HS-27A (cell line): Measurements from ENCODE around the gene ZNF804B.
"Not testable (repeated sequence)": the region's sequence is repeated elsewhere in the genome, so short reads cannot be mapped to it uniquely, and the experiment has no call there.

Experiments
- DNase-seq: peaks from one replicate; pipeline ENCODE4 v3.0.0-alpha.2; 2012; ENCODE audit warnings: low read depth, missing footprints

Gene ZNF804B

DNA sequence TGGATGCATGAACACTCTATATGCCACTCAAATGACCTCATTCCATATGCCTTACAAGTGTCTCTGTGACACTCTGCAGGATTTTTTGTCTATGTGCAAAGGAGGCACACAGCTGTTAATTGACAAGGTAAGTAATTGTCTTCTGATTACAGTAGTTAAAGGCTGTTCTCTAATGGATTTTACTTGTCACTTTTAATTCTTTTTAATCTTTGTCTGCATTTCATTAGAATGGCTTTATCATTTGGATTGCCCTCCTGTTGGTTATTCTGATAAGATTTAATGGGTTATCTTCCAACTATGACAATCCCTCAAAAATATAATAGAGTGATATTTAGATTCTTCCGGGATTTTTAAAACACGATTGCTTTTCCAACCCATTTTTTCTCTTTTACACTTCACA lies 326.1 kb downstream of the ZNF804B start:
- no peak for DNase-seq

DNA sequence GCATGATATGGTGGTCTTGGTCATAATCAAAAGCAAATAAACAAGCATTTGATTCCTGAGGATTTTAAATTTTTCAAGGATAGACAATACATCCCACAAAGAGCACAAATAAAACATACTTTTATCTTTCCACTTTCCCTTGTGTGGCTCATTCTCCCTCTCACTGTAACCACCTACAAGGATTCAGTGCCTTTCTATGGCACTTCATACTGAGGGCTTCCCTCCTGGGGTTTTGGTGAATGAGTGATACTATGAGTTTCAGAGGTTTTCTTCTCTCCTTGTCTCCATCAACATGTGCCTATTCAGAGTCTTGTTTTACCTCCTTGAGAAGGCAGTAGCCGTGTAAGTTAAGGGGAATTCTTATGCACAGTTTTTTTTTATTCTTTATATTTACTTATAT lies 332.1 kb downstream of the ZNF804B start:
- no peak for DNase-seq

DNA sequence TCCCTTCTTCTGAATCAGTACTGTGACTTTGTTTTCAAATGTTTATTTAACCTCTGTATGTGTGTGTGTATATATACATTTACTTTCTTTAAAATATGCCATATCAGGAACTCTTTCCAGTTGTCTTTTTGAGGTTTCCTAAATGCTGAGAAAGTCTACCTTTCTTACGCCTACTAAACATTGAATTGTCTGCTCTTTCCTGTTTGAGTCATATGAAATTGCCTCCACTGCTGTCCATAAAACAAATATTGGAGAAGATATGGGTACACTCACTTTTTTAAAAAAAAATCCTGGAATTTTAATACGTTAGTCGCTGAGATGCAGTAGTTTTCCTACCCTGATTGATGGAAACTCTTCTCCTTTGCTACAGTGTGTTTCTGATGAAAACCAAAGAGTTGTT lies 334.8 kb downstream of the ZNF804B start:
- no peak for DNase-seq

DNA sequence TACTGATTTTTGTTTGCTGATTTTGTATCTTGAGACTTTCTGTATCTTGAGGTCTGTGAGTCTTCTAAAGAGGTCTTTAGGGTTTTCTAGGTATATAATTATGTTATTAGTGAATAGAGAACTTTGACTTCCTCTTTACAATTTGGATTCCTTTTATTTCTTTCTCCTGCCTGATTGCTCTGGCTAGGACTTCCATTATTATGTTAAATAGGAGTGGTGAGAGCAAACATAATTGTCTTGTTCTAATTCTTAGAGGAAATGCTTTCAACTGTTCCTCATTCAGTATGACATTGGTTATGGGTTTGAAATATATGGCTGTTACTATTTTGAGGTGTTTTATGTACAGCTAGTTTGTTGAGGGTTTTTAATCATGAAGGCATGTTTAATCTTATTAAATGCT lies 344.1 kb downstream of the ZNF804B start:
- no peak for DNase-seq

DNA sequence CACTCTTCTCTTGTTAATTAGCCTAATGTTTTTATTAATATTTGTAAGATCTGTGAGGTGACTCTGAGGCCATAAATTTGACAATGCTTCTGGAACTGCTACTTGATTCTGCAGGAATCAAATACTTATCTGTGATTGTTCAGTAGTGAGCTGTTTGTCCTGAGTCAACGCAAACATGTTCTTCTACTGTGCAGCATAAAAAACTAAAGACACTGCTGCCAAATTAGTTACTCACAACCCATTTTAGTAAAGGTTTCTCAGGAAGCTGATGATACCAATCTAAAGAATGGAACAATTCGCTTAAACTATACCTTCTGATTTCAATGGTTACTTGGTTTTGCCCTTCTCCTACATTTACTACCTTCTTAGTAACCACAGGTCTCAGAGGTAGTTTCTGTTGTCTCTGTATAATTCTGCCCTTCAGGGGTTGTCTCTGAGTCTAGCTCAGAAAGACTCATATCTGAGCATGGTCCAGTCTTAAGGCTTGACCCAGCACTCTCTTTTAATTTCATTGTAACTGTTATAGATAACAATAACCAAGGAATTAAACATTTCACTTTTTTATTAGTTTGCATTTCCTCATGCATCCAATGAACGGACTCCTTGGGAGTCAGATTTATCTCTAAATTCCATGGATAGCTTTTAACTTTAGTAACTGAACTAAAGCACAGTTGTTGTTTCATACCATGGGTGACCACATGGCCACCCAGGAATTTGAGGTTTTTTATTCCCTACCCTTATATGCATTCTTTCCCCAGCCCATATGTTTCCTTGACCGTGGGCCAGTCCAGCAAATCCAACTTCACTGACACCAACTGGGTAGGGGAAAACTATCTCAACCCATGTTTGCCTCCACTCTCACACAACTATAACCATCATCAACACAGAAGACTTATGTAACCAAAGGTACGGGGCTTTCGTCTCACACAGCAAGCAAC lies 345.5 kb downstream of the ZNF804B start:
- DNase-seq = no peak

DNA sequence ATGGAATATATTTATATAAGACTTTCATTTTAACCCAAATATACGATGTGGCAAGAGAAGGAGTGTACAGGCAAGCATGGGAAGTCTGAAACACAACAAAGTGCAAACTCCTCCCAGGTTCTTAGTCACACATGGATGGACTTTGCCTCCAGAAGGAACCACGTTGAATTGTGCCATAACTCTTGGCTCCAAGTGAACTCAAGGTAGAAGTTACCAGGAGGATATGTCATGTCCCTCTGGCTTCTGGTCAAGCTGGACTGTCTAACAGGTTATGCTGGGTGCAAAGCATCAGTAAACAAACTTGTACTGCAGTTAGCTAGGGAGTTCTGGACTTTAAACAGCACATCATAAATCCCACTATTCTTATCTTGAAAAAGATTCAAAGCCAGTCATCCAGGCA lies 364.4 kb downstream of the ZNF804B start:
- no peak for DNase-seq

DNA sequence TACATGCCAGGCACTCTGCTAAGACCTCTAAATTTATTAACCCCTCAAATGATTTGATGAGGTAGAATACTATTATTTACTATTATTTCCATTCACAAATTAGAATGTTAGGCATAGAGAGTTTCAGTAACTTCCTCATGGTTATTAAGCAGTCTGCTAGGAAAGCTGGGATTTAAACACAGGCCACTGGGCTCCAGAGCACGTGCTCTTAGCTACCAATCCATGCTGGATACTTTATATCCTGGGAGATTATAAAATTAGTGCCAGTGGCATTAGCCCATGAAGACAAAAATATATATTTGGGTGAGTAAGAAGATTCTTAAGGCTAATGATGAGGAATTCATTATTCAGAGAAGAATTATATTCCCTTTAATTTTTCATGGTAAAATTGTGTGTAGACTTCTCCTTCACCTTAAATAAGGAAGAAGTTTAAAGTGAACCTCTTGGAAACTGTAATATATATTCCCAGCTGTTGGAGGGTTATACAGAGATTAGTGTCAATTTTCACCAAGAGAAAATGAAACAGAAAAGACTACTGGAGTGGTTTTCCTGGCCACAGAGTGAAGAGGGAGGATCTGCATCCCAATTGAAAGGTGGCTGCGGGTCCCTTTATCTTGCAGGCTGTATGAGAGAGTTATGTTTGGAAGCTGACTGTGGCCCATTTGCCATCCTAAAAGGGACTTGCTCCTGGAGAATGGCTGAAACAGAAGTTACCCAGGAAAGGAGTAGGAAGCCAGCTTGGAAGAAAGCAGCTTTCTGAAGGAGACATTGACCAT lies 370.3 kb downstream of the ZNF804B start:
- no peak for DNase-seq

DNA sequence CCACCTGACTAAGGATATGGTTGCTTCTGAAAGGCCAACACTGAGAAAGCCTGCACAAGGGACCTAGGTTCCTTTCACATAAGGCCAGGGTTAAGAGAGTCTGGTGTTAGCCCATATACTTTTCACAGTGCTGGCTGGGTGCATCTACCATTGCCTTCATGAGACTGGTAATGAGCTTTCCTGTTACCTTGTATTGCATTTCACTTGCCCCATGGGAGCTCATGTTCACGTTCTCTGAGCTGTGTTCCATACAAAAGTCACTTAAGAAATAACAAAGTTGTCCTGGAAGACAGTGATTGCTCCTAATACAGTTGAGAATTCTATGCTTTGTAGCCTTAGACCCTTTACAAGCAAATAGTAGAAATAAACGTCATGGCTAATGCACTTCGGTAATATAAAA lies 373.9 kb downstream of the ZNF804B start:
- no peak for DNase-seq

DNA sequence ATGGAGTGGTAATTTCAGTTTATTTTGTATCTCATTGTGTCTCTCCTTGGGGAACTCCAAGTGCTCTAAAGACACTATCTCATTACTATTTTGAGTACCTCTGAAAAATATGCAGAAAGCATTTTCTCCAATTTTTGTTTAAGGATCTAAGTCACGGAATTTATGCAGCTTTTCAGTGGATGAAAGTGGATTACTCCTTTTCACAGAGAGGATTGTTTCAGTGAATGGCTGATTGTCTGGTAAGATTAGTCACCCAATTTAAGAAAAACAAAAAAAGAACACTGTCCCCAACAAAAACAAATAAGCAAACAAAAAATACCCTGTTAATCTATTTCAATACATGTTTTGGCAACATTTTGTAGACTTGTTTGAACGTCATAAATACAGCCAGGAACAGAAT lies 374.3 kb downstream of the ZNF804B start:
- DNase-seq = no peak

DNA sequence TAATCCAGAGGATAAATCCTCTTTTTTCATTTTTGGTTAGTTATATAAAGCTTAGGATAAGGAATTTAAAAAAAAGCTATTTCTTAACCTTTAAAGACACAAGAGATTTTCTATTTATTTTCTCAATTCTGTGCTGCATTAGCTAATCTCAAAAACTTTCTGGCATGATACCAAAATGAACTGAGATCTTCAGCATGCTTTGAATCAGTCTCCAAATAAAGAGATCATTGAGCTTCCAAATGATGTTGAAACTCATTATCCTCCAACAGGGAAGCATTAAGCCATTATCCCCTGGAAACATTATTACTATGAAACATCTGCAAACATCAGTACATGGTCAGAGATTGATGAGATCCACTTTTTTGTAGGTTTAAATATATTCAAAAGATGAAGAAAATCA lies 386.3 kb downstream of the ZNF804B start:
- DNase-seq = no peak

DNA sequence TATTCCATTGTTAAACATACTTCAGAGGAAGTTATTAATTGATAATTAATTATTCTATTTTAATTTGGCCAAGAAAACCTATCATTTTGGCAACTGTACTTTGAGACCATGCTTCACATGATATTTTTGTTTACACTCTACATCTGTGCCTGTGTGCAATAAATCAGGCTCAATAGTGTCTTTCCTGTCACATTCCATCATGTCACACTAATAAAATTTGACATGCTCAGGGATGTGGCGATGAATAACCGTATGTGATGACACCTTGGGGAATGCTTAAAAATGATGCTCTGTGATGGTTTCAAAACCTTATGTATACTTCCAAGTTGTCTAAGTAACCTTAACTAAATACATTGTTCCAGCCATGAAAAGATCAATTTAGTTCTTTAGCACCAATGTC lies 400.6 kb downstream of the ZNF804B start:
- DNase-seq = no peak

DNA sequence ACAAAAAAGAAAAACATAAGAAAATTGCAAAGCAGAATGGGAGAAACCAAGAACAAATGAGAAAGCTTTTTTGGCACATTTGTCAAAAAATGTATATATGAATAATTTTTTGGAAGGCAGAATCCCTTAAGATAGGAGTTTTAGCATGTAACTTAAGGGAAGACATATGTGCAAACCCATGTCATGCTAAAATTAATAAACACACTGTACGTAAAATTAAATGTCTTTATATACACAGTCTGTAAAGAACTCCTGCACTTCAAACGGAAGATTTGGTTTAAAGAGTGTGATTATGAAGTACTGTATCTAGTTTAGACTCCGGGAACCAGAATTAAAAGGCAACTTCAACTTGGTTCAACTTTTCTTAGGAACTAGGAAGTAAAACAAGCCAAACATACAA lies 405.9 kb downstream of the ZNF804B start:
- DNase-seq = no peak

DNA sequence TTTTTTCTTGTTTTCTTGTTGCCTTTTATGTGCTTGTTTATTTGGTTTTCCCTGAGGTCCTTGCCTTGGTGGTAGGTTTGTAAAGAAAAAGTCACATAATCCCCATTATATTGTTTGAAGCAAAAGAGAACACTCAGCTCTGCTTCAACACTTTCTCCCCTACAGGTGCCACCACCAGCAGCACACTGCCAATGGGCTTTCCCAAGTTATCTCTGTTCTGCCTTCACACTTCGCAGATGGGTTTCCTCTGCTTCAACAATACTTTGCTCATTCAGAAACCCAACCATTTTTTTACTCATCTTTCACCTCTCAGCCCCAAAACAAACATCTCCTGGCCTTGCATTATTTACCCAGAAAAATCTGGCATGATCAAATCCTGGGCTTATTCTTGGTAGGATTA lies 411.1 kb downstream of the ZNF804B start:
- no peak for DNase-seq

DNA sequence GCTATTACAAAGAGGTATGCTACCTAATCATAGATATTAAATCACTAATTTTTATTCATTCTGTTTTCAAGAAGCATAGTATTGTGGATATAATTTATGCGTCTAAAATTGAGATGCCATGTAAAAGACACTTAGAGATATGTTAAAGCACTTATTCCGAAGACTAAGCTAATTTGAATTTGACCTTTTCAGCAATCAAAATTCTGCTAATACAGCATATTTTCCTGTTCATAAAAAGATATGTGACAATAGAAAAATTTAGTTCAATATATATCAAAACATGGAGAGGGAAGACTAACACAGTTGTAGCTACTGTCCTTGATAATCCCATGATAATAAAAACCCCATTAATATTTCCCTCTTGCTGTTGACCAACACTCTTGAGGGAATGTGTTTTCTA lies 422.6 kb downstream of the ZNF804B start:
- no peak for DNase-seq

DNA sequence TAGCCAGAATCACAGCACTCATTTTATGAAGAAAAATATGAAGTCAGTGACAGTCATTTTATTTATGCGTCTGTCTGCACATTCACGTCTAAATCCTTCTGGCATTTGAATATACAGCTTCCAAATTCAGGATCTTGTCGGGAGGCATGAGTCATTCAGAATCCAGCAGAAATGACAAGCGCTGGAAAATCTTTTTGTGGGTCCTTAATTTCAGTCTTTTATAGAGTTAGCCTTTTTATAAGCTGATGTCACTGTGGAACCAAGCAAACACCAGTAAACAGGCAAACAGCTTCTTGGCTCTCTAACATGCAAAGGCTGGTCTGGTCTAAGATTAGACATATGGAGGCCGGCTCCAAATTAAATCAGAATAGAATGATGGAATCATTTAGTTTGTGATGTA lies 424.2 kb downstream of the ZNF804B start:
- no peak for DNase-seq

DNA sequence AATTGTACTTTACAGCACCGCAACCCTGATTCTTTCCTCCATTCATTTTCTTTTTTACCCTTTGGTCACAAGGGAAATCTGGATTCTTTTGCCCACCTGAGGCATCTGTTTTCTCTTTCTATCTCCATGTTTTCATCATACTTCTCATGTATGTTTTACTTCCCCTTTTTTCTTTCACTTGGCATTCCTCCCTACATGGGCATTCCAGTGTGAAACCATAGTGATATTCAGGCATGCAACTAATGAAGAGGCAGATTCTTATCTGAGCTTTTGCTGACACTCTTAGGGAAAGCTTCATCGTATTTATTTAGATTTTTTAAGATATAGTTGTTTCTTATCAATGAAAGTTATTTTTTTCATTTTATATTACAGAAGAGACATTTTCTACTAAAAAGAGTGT lies 441.3 kb downstream of the ZNF804B start:
- DNase-seq = no peak

DNA sequence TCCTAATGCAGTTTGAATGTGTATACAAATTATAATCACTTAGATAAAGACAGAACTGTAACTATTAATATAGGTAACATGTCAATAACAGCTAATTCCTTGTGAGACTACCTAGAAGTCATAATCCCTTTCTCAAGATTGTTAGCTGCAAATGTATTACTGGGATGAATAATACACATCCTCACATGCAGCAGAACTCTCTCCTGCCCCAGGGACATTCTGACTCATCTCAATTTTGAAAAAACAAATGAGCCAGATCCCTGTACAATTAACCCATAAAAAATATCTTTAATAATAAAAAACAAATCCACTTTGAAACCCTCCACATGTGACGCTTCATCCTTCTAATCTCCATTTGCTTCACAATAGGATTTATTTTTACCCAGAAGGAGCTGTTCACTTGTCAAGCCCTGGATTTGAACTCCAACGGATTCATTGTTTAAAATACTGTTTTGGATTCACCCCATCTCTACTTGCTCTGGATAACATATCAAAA lies 464.4 kb downstream of the ZNF804B start:
- no peak for DNase-seq

DNA sequence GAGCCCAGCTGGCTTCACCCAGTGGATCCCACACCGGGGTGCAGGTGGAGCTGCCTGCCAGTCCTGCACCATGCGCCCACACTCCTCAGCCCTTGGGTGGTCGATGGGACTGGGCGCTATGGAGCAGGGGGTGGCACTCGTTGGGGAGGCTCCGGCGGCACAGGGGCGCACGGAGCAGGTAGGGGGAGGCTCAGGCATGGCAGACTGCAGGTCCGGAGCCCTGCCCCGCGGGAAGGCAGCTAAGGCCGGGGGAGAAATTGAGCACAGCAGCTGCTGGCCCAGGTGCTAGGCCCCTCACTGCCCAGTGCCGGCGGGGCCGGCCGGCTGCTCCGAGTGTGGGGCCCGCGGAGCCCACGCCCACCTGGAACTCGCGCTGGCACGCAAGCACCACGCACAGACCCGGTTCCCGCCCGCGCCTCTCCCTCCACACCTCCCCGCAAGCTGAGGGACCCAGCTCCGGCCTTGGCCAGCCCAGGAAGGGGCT lies 469.2 kb downstream of the ZNF804B start:
- DNase-seq = not testable (repeated sequence)

DNA sequence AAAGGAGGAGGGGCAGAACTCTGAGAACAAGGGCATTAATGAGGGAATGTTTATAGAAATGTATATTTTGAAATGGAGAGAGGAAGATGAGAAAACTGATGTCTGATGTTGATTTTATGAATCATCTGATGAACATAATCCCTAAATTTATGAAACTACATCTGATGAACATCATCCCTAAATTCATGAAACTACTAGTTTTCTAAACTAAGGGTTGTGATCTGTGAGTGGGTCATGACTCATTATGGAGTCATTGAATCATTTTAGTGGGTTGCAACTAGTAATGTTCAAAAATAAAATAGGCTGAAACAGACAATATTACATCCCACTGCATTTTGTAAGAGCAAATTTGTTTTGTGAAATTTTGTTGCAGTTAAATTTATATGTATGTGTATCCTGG lies 478.7 kb downstream of the ZNF804B start:
- no peak for DNase-seq

DNA sequence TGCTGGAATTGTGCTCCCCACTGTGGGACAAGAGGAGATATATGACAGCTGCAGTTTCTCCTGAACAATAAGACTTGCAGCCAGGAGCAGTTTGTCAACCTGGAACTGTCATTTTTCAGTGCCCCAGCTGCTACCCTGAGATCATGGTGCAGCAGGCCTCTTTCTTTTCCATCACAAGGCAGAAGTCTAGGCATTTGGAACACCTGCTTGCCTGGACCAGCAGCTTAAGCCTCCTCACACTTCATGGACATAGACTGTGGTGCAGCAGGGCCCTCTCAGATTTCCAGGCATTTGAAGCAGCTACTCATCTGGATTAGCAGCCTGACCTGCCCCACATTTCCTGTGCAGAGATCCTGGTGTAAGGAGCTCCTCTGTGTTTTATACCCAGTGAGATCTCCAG lies 486.7 kb downstream of the ZNF804B start:
- DNase-seq = no peak

DNA sequence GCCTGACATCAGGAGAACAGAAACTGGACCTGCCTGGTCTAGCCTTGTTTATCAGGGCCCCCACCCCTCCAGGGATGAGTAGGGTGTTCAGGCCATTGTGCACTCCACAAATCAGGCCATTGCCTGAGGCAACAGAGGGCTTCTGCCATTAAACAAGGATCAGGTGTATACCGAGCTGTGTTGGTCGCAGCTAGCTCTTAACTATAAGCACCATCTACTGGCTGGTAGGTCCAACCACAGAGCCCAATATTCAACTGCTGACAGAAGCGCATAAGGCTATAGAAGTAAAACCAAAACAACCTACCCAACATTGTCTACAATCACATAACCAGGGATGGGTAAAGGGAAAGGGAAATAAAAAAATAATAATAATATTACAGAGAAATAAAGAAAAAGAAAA lies 487.7 kb downstream of the ZNF804B start:
- DNase-seq = no peak

DNA sequence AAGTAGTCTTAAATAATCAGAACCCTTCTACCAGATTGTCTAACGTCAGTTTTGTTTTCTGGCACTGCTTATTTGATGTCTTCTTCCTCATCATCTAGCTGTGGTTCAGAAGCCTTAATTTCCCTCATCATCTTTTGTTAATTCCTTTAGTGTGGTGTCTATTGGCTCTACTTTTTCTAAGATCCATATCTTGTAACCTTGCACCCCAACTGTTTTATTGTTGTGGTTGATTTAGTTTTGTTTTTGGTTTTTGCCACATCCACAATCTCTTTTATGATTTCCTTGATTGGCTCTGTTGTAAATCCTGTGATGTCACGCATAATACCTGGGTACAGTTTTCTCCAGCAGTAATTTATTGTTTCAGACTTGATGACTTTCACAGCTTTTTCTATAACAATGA lies 499.6 kb downstream of the ZNF804B start:
- no peak for DNase-seq

DNA sequence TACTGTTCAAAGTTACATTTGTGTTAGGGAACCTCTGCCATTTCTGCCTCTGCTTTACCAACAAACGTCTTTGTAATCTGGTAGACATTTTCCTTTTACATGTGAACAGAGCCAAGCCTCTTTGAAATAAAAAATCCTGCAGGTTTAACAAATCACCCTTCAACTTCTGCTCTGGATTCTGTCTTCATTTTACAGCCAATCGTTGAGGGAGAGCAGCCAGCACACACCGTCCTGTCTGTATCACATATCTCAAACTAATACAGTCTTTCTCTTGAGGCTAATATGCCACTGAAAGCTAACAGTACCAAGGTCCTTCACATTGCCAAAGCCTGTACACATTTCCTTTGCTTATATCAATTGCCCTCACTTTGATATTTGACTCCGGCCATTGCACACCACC lies 504.6 kb downstream of the ZNF804B start:
- DNase-seq = no peak
